Tibial nerve (tissue), 3 donors: ENCODE data around the gene KIR2DL1.

Experiments
- POLR2A ChIP-seq, 2 donors: fragments of 450-650 bp; IDR thresholded peaks; one replicate each; pipeline ENCODE4 v1.6.1; 2017; ENCODE audit warnings: antibody characterized with exemption in 2 of 2, mild to moderate bottlenecking in 2 of 2, moderate library complexity in 2 of 2
- TF ChIP-seq, protein P1 (sequence below), 5 experiments: fragments of 200-600 bp in 3 of 5; fragments of 450-650 bp in 2 of 5; sonication (generic) in 3 of 5; IDR thresholded peaks; one replicate each; pipeline ENCODE4 v1.5.1; 2016 to 2019; ENCODE audit warnings: antibody characterized with exemption in 5 of 5, mild to moderate bottlenecking in 3 of 5, moderate library complexity in 2 of 5

DNA sequence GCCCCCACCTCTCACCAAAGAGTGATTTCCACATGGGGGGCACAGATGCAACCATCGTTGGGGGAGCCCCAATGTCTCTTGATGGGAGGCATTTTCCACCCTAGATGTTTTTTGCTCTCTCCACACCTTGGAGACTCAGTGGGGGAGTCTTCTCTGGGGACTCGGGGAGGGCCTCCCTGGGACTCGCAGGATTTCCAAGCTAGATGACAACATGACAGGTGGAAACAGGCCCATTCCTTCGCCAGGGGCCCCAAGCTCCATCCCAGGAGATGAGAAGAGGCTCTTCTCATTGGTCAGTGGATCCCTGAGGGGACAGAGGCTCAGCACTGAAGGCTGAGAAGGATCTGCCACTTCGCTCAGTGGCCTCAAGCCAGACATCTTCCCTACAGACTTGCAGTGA is 21.1 kb downstream of the KIR2DL1 start:
- no peak for TF ChIP-seq POLR2A (IDR thresholded peaks at IDR 0.05)
- TF ChIP-seq, protein P1, sequence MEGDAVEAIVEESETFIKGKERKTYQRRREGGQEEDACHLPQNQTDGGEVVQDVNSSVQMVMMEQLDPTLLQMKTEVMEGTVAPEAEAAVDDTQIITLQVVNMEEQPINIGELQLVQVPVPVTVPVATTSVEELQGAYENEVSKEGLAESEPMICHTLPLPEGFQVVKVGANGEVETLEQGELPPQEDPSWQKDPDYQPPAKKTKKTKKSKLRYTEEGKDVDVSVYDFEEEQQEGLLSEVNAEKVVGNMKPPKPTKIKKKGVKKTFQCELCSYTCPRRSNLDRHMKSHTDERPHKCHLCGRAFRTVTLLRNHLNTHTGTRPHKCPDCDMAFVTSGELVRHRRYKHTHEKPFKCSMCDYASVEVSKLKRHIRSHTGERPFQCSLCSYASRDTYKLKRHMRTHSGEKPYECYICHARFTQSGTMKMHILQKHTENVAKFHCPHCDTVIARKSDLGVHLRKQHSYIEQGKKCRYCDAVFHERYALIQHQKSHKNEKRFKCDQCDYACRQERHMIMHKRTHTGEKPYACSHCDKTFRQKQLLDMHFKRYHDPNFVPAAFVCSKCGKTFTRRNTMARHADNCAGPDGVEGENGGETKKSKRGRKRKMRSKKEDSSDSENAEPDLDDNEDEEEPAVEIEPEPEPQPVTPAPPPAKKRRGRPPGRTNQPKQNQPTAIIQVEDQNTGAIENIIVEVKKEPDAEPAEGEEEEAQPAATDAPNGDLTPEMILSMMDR (IDR thresholded peaks at IDR 0.05) = no peak
